Adrenal gland (tissue), 12 donors: ENCODE measurements around the gene ELMOD1. TPM values are rescaled to one million over a fixed set of nuclear protein-coding genes. Genes with fewer than 3 reads are reported as not detected.

Experiments used
- DNase-seq, 7 donors: peaks; one replicate each; pipeline ENCODE4 v3.0.0-alpha.2; 2019 to 2020
- H3K27ac ChIP-seq, 5 donors: fragments of 200-600 bp; sonication (generic) in 4 of 5; 1 replicate in 3 of 5; 2 replicates in 2 of 5; pipeline versions ENCODE4 v1.5.1 to v1.8.0; 2016 to 2020; ENCODE audit warnings: mild to moderate bottlenecking in 1 of 5
- H3K27me3 ChIP-seq: fragments of 200-600 bp; 2 replicates; pipeline ENCODE4 v1.8.0; 2021
- H3K36me3 ChIP-seq, 2 donors: fragments of 200-600 bp; replicated peaks in 1 of 2; 1 replicate in 1 of 2; 2 replicates in 1 of 2; pipeline versions ENCODE4 v1.5.1 to v1.8.0; 2018 to 2022
- H3K4me1 ChIP-seq, 2 donors: fragments of 200-600 bp; replicated peaks in 1 of 2; 1 replicate in 1 of 2; 2 replicates in 1 of 2; pipeline versions ENCODE4 v1.5.1 to v1.8.0; 2018 to 2021
- H3K4me3 ChIP-seq, 4 donors: fragments of 200-600 bp; sonication (generic) in 3 of 4; one replicate each; pipeline ENCODE4 v1.5.1; 2016 to 2018
- H3K9me3 ChIP-seq, 3 donors: fragments of 200-600 bp; sonication (generic) in 1 of 3; replicated peaks in 1 of 3; 1 replicate in 2 of 3; 2 replicates in 1 of 3; pipeline versions ENCODE4 v1.5.1 to v1.8.0; 2016 to 2021
- POLR2A ChIP-seq, 2 donors: fragments of 450-650 bp; IDR thresholded peaks; one replicate each; pipeline ENCODE4 v1.6.1; 2017; ENCODE audit warnings: antibody characterized with exemption in 2 of 2, mild to moderate bottlenecking in 2 of 2, moderate library complexity in 1 of 2
- WGBS, 4 donors: extraction: QIAGEN DNeasy Blood & Tissue Kit in 2 of 4; methylation state at CpG; one replicate each; pipeline versions ENCODE4 v1.1.5 to v1.1.7; 2013 to 2017; 5-methylcytosine and 5-hydroxymethylcytosine counted together
- intact Hi-C, 2 donors: fragments of 100-400 bp; cut with DNase I; formaldehyde crosslinking; loops; one replicate each; pipeline versions ENCODE4 v1.14.1 to v1.15.0; 2022 to 2023
- polyA plus RNA-seq, 3 donors: library from polyadenylated mRNA; stranded (reverse); fragments of 200-250 nt in 2 of 3; fragments of 350-450 nt in 1 of 3; fragmentation: Illumina TruSeq in 1 of 3; extraction: RNeasy Lipid Tissue Mini Kit (QIAGEN cat#74804) in 1 of 3; gene quantifications; one replicate each; pipeline ENCODE4 v1.2.3, GENCODE V29; 2013 to 2014
- total RNA-seq, 9 donors: library from RNA; depleted of rRNA in 4 of 9; stranded (reverse); fragments of >200 nt in 4 of 9; fragments of 120-200 nt in 1 of 9; fragmentation: NEBNext Ultra II Directional in 1 of 9; extraction: Animal tissue kit (Norgen Biotek cat#: 25700) in 1 of 9; gene quantifications; one replicate each; pipeline versions ENCODE4 v1.1.0 to v1.2.4, GENCODE V29; 2013 to 2023
- TF ChIP-seq, protein P1 (sequence below), 6 experiments: fragments of 450-650 bp in 4 of 6; fragments of 200-600 bp in 2 of 6; sonication (generic) in 1 of 6; IDR thresholded peaks; 1 replicate in 5 of 6; 2 replicates in 1 of 6; pipeline versions ENCODE4 v1.5.1 to v1.8.0; 2016 to 2021; ENCODE audit warnings: antibody characterized with exemption in 6 of 6, mild to moderate bottlenecking in 2 of 6, moderate library complexity in 1 of 6
- donor health status: healthy with polysubstance abuse.
- donor health status: Bipolar disorder and iron deficiency.
- donor health status: DM: yes; HTN: yes; CAD: no.
- donor health status: DM: no; HTN: no; CAD: no.
- donor health status: DM: no; HTN: no; CAD: no.
- donor health status: DM: yes; HTN: yes; CAD: no.

ELMOD1 gene
- total and polyA plus RNA-seq, 12 donors, result 0.23 to 8.5 (median 0.67) TPM; not detected in 2

DNA sequence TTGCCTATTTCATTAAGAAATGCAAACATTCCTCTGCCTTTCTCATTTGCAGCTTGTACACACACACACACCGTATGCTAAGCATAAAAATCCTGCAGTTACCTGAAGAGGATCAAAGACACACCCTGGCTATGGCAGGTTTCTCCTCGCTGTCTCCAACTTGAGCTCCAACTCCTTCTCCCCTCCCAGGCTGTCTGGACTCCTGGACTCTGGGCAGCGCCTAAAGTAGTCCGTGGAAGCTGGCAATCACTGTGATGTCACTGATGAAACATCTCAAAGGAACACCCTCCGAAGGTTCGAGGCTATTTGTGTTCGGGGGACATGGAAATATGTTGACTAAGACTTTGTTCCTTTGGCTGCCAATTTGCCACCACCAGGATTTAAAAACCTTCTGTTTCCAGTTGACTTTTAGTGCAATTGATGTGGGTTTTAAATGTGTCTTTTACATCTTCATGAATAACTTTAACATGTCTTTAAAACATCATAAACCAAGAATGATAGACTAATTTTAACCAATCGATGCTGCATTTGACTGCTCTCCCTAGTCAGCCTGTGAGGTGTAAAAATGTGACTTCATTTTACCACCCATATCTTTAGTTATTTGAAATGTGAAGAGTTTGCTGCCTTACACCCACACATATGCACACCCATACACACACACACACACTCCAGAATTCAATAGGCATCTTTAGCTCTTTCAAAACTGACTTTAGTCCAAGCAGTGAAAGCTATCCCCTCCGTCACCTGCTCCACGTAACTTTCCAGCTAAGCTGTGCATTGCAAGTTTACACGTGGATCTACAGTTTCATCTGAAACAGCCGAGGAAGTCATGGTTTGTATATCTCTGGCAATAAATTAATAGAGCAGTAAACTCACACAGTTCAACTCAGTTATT lies 121.2 kb downstream of the ELMOD1 start, which contains the start of gene SLN:
SLN (minus strand) TSS at position 196 of the 895 bp plus-strand sequence.
- no peak within 1 kb of the TSS for H3K4me3 ChIP-seq
- no peaks in the 10 kb centered on the region for H3K27me3 ChIP-seq
- intact Hi-C loops, result no loop called here
- H3K9me3 ChIP-seq, result no peaks in the 10 kb centered on the region
- no peak within 1 kb of the TSS for H3K27ac ChIP-seq
- DNase-seq, result no peak
- H3K4me1 ChIP-seq, result no peaks in the 10 kb centered on the region
- WGBS, 4 donors, result 54 to 60% (median 57%) methylated on average over 12 of the region's 12 CpGs
- H3K36me3 ChIP-seq, result no peaks in the 10 kb centered on the region
- TF ChIP-seq, protein P1, sequence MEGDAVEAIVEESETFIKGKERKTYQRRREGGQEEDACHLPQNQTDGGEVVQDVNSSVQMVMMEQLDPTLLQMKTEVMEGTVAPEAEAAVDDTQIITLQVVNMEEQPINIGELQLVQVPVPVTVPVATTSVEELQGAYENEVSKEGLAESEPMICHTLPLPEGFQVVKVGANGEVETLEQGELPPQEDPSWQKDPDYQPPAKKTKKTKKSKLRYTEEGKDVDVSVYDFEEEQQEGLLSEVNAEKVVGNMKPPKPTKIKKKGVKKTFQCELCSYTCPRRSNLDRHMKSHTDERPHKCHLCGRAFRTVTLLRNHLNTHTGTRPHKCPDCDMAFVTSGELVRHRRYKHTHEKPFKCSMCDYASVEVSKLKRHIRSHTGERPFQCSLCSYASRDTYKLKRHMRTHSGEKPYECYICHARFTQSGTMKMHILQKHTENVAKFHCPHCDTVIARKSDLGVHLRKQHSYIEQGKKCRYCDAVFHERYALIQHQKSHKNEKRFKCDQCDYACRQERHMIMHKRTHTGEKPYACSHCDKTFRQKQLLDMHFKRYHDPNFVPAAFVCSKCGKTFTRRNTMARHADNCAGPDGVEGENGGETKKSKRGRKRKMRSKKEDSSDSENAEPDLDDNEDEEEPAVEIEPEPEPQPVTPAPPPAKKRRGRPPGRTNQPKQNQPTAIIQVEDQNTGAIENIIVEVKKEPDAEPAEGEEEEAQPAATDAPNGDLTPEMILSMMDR (IDR thresholded peaks at IDR 0.05), result no peak
- TF ChIP-seq POLR2A (IDR thresholded peaks at IDR 0.05), result no peak

- WGBS, 4 donors, result 35 to 50% (median 45%) methylated on average over 3 of the region's 3 CpGs
- no peaks in the 10 kb centered on the region for H3K27me3 ChIP-seq
- H3K4me3 ChIP-seq, result no peak overlapping the region
- no peak for DNase-seq
- H3K27ac ChIP-seq, result no peak overlapping the region
- no peaks in the 10 kb centered on the region for H3K9me3 ChIP-seq
- H3K4me1 ChIP-seq, result no peaks in the 10 kb centered on the region
- intact Hi-C loops, result no loop called here
- TF ChIP-seq POLR2A (IDR thresholded peaks at IDR 0.05), result no peak
- TF ChIP-seq, protein P1 (IDR thresholded peaks at IDR 0.05), result no peak
- H3K36me3 ChIP-seq, result no peaks in the 10 kb centered on the region
Measured at GRCh38 chr11:107713009-107713408, 122.1 kb downstream of the ELMOD1 start.

Other genes with a start within 250 kb of the ELMOD1 start
- gene CWF19L2, start 133.3 kb upstream of the ELMOD1 start, total RNA-seq, result 10 to 100 TPM in 6 of 9 donors, 1 to 10 TPM in 3; 6.5 to 24.6 (median 14.5) TPM
- 10 to 100 TPM in 1 of 3 donors, 1 to 10 TPM in 2; 8.6 to 16.1 (median 9.0) TPM for gene CWF19L2, start 133.3 kb upstream of the ELMOD1 start, polyA plus RNA-seq
- gene ALKBH8, start 25.4 kb upstream of the ELMOD1 start, total RNA-seq, result 1 to 10 TPM; 2.5 to 8.9 (median 6.0) TPM
- gene ALKBH8, start 25.4 kb upstream of the ELMOD1 start, polyA plus RNA-seq, result 1 to 10 TPM; 2.5 to 9.5 (median 5.0) TPM
- gene SLN, start 120.9 kb downstream of the ELMOD1 start, total RNA-seq, result 1 to 10 TPM in 2 of 9 donors, under 1 TPM in 1, not detected in 6; 0.33 to 3.2 (median 1.1) TPM
- gene SLN, start 120.9 kb downstream of the ELMOD1 start, polyA plus RNA-seq, result 10 to 100 TPM in 1 of 3 donors, 1 to 10 TPM in 2; 1.8 to 13.0 (median 5.3) TPM